Upper lobe of right lung (tissue), 1 donor: Measurements from ENCODE around the gene MLLT6. TPM values are rescaled to one million over a fixed set of nuclear protein-coding genes. Genes with fewer than 3 reads are reported as not detected.

Experiments
- ATAC-seq: fragments of 200-7000 bp; cut with Tn5 transposase; one replicate; pipeline ENCODE4 v1.9.1; 2020; ENCODE audit warnings: mild to moderate bottlenecking, moderate library complexity
- DNase-seq: peaks from one replicate; pipeline ENCODE4 v3.0.0-alpha.2; 2020
- H3K27ac ChIP-seq: fragments of 200-600 bp; one replicate; pipeline ENCODE4 v1.8.0; 2022
- H3K27me3 ChIP-seq: fragments of 200-600 bp; one replicate; pipeline ENCODE4 v1.8.0; 2022; ENCODE audit warnings: mild to moderate bottlenecking
- H3K36me3 ChIP-seq: fragments of 200-600 bp; one replicate; pipeline ENCODE4 v1.8.0; 2022
- H3K4me1 ChIP-seq: fragments of 200-600 bp; one replicate; pipeline ENCODE4 v1.8.0; 2022
- H3K4me3 ChIP-seq: fragments of 200-600 bp; one replicate; pipeline ENCODE4 v1.8.0; 2022; ENCODE audit warnings: mild to moderate bottlenecking
- H3K9me3 ChIP-seq: fragments of 200-600 bp; one replicate; pipeline ENCODE4 v1.8.0; 2022
- intact Hi-C: fragments of 100-400 bp; cut with DNase I; formaldehyde crosslinking; loops from one replicate; pipeline ENCODE4 v1.11.0; 2022
- total RNA-seq: library from RNA; stranded (reverse); fragmentation: NEBNext Ultra II Directional; extraction: Animal tissue kit (Norgen Biotek cat#: 25700); gene quantifications from one replicate; pipeline ENCODE4 v1.2.1, GENCODE V29; 2021
- TF ChIP-seq, protein P1 (sequence below): fragments of 200-600 bp; IDR thresholded peaks from one replicate; pipeline ENCODE4 v1.8.0; 2022; ENCODE audit warnings: antibody characterized with exemption
- donor health status: DM: no; HTN: yes; CAD: no; lungs with severe emphysema.

MLLT6 gene
- total RNA-seq, 1 donor from 2014 or later = 133 TPM

DNA sequence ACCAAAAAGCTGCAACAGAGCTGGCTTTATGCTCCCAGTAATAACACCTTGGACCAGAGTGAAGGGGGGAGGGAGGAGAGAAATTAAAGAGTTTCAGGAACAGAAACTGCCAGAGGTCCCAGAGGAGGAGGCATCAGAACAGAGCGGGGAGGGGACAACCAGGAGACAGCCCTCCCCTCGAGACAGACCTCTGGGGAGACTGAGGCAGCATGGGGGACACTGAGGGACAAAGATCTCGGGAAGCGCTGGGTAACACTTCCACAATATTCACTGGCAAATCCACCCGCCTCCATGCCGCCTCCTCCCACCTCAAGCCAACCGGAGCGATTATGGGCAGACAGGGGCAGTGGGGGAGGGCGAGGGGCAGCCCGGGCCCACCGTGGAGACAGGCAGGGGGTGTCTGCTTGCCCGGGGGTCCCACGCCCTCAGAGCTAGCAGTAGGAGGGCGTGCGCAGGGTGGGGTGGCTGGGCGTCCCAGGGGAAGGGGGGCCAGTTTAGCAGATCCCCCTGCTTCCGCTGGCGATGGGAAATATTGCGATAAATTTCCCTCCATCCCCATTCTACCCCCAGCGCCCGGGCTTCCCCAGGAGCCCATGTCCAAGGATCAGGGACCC, 41.9 kb downstream of the MLLT6 start:
- H3K36me3 ChIP-seq = no peaks in the 10 kb centered on the region
- ATAC-seq (no peak), DNase-seq (no peak)
- peak overlapping the region; percentile 96 for H3K4me3 ChIP-seq
- H3K9me3 ChIP-seq = no peaks in the 10 kb centered on the region
- intact Hi-C loops = no loop called here
- H3K4me1 ChIP-seq = peaks cover 56% of the 10 kb centered on the region
- H3K27ac ChIP-seq = peak overlapping the region; percentile 78
- TF ChIP-seq, protein P1, sequence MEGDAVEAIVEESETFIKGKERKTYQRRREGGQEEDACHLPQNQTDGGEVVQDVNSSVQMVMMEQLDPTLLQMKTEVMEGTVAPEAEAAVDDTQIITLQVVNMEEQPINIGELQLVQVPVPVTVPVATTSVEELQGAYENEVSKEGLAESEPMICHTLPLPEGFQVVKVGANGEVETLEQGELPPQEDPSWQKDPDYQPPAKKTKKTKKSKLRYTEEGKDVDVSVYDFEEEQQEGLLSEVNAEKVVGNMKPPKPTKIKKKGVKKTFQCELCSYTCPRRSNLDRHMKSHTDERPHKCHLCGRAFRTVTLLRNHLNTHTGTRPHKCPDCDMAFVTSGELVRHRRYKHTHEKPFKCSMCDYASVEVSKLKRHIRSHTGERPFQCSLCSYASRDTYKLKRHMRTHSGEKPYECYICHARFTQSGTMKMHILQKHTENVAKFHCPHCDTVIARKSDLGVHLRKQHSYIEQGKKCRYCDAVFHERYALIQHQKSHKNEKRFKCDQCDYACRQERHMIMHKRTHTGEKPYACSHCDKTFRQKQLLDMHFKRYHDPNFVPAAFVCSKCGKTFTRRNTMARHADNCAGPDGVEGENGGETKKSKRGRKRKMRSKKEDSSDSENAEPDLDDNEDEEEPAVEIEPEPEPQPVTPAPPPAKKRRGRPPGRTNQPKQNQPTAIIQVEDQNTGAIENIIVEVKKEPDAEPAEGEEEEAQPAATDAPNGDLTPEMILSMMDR = no peak
- no peaks in the 10 kb centered on the region for H3K27me3 ChIP-seq

GRCh38 chr17:38747463-38748148, 42.5 kb downstream of the MLLT6 start:
- Histone ChIP-seq H3K27me3 (no peaks in the 10 kb centered on the region), H3K4me3 (peak overlapping the region; percentile 96), H3K27ac (peak overlapping the region; percentile 78), H3K4me1 (peaks cover 50% of the 10 kb centered on the region), H3K36me3 (no peaks in the 10 kb centered on the region), H3K9me3 (no peaks in the 10 kb centered on the region)
- intact Hi-C loops = no loop called here
- DNase-seq = peak; percentile 82
- TF ChIP-seq, protein P1 = no peak
- ATAC-seq = no peak

- intact Hi-C loops = no loop called here
- no peaks in the 10 kb centered on the region for H3K36me3 ChIP-seq
- H3K4me1 ChIP-seq = peaks cover 45% of the 10 kb centered on the region
- DNase-seq = peak; percentile 94
- no peaks in the 10 kb centered on the region for H3K27me3 ChIP-seq
- H3K27ac ChIP-seq = peak within 1 kb of the TSS; percentile 93
- TF ChIP-seq, protein P1 = no peak
- peak within 1 kb of the TSS; percentile 96 for H3K4me3 ChIP-seq
- ATAC-seq = peak; percentile 43
- no peaks in the 10 kb centered on the region for H3K9me3 ChIP-seq
These were observed 43.2 kb downstream of the MLLT6 start, which contains the start of gene PCGF2 for GRCh38 chr17:38748149-38748891. TSS of gene PCGF2 (minus strand) at chr17:38748336. CDS start at chr17:38740402, 7,934 bp downstream.

DNA sequence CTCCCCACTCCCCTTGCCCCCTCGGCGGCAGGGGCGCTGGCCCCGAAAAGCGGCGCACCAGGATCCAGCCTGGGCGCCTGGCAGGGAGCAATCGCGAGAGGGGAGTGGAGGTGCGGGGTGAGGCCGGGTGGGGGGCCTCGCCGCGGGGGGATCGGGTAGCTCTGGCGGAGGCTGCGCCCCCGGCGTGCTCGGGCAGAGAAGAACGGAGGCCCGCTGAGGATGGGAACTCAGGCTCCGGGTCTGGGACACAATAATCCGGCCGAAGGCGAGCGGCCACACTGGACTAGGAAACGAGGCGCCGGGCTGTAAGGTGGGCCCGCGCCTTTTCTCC, 43.8 kb downstream of the MLLT6 start:
- Histone ChIP-seq H3K27me3 (no peaks in the 10 kb centered on the region), H3K27ac (peak overlapping the region; percentile 93), H3K4me3 (peak overlapping the region; percentile 96), H3K9me3 (no peaks in the 10 kb centered on the region), H3K4me1 (peaks cover 46% of the 10 kb centered on the region), H3K36me3 (no peaks in the 10 kb centered on the region)
- intact Hi-C loops = no loop called here
- ATAC-seq (no peak), DNase-seq (no peak)
- TF ChIP-seq, protein P1 = no peak

DNA sequence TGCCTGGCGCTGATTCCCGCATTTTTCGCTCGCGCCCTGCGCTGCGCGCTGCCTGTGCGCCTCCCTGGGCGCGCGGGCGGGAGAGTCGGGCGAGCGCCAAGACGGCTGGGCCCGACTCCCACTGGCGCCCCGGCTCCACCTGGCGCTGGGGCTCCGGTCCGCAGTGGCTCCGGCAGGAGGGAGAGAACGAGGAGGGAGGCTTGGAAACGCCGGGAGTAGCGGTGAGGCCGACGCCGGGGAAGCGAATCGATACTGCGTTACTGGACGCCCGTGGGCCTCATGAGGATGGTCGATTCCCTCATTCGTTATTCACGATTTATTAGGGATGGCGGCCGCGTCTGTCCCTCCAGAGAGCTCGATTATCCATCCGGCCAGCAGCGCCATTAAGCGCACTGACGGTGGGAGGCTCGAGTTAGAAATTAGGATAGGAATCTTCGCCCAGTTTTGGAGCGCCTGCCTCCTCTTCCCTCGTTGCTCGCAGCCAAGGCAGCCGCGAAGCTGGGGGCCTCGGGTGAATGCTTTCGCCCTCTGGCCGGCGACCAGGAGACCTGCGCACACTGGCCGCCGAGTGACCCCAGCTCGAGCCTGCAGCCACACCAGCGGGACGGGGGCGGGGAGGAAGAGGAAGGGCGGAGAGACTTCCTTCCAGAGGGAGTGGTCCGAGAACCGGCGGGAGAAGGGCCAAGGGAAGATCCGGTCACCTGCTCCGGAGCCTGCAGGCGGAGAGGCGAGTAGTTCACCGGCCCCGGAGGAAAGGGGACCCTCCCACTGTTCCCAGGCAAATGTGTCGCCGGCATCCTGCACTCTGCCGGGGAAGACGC, 44.4 kb downstream of the MLLT6 start:
- H3K9me3 ChIP-seq = no peaks in the 10 kb centered on the region
- H3K27ac ChIP-seq = peak overlapping the region; percentile 93
- no peaks in the 10 kb centered on the region for H3K27me3 ChIP-seq
- TF ChIP-seq, protein P1 = no peak
- H3K4me3 ChIP-seq = peak overlapping the region; percentile 96
- peaks cover 6% of the 10 kb centered on the region for H3K36me3 ChIP-seq
- peak; percentile 94 for DNase-seq
- intact Hi-C loops = no loop called here
- ATAC-seq = peak; percentile 67
- peaks cover 48% of the 10 kb centered on the region for H3K4me1 ChIP-seq
